Parathyroid adenoma (tissue), 2 donors: ENCODE measurements around the gene WNT10A.
"Not testable (repeated sequence)": the region's sequence is repeated elsewhere in the genome, so short reads cannot be mapped to it uniquely, and the experiment has no call there.

Source experiments
- H2AFZ ChIP-seq: fragments of 300-600 bp; sonication (generic); one replicate; pipeline ENCODE4 v1.7.0; 2017; ENCODE audit warnings: antibody characterized with exemption, mild to moderate bottlenecking
- H3K27ac ChIP-seq: fragments of 300-600 bp; sonication (generic); one replicate; pipeline ENCODE4 v1.7.0; 2017
- H3K27me3 ChIP-seq: fragments of 300-600 bp; sonication (generic); one replicate; pipeline ENCODE4 v1.7.0; 2017; ENCODE audit warnings: low read length; ENCODE audit not compliant: control insufficient read depth, insufficient read depth
- H3K36me3 ChIP-seq: fragments of 300-600 bp; sonication (generic); one replicate; pipeline ENCODE4 v1.7.0; 2017; ENCODE audit warnings: low read length; ENCODE audit not compliant: control insufficient read depth, insufficient read depth
- H3K4me1 ChIP-seq: fragments of 300-600 bp; sonication (generic); one replicate; pipeline ENCODE4 v1.7.0; 2017; ENCODE audit warnings: control low read depth
- H3K4me2 ChIP-seq: fragments of 300-600 bp; sonication (generic); one replicate; pipeline ENCODE4 v1.7.0; 2017; ENCODE audit warnings: low read length
- H3K4me3 ChIP-seq: fragments of 300-600 bp; sonication (generic); one replicate; pipeline ENCODE4 v1.7.0; 2017; ENCODE audit warnings: low read depth, low read length
- H3K79me2 ChIP-seq: fragments of 300-600 bp; sonication (generic); one replicate; pipeline ENCODE4 v1.7.0; 2017; ENCODE audit warnings: control low read depth
- H3K9ac ChIP-seq: fragments of 300-600 bp; sonication (generic); one replicate; pipeline ENCODE4 v1.7.0; 2017; ENCODE audit warnings: mild to moderate bottlenecking
- H3K9me3 ChIP-seq: fragments of 300-600 bp; sonication (generic); one replicate; pipeline ENCODE4 v1.7.0; 2017; ENCODE audit warnings: low read length; ENCODE audit not compliant: control insufficient read depth
- CTCF ChIP-seq: fragments of 300-600 bp; sonication (generic); IDR thresholded peaks from one replicate; pipeline ENCODE4 v1.7.0; 2017; ENCODE audit warnings: antibody characterized with exemption, mild to moderate bottlenecking
- donor health status: primary hyperparathyroidism.

WNT10A gene

GRCh38 chr2:218833023-218833609 is 47.5 kb upstream of the WNT10A start:
- Histone ChIP-seq H3K79me2 (no peaks in the 10 kb centered on the region), H3K4me3 (no peak overlapping the region), H3K27ac (no peak overlapping the region), H3K36me3 (no peaks in the 10 kb centered on the region), H2AFZ (no peak overlapping the region), H3K9ac (no peak overlapping the region), H3K9me3 (no peaks in the 10 kb centered on the region), H3K4me1 (no peaks in the 10 kb centered on the region), H3K4me2 (no peak overlapping the region), H3K27me3 (no peaks in the 10 kb centered on the region)
- no peak for TF ChIP-seq CTCF

GRCh38 chr2:218834685-218835084 is 46.0 kb upstream of the WNT10A start:
- Histone ChIP-seq H3K27ac (no peak overlapping the region), H3K36me3 (no peaks in the 10 kb centered on the region), H3K9me3 (no peaks in the 10 kb centered on the region), H3K9ac (no peak overlapping the region), H3K79me2 (no peaks in the 10 kb centered on the region), H3K27me3 (no peaks in the 10 kb centered on the region), H3K4me2 (no peak overlapping the region), H2AFZ (no peak overlapping the region), H3K4me3 (no peak overlapping the region), H3K4me1 (no peaks in the 10 kb centered on the region)
- TF ChIP-seq CTCF, result no peak

GRCh38 chr2:218837495-218837894 is 43.2 kb upstream of the WNT10A start:
- TF ChIP-seq CTCF, result no peak
- Histone ChIP-seq H3K9ac (no peak overlapping the region), H3K79me2 (no peaks in the 10 kb centered on the region), H3K36me3 (no peaks in the 10 kb centered on the region), H3K4me2 (no peak overlapping the region), H3K27ac (no peak overlapping the region), H3K27me3 (no peaks in the 10 kb centered on the region), H3K4me1 (no peaks in the 10 kb centered on the region), H3K4me3 (no peak overlapping the region), H2AFZ (no peak overlapping the region), H3K9me3 (no peaks in the 10 kb centered on the region)

GRCh38 chr2:218839430-218839829 is 41.2 kb upstream of the WNT10A start:
- H3K9me3 ChIP-seq, result no peaks in the 10 kb centered on the region
- H3K4me2 ChIP-seq, result no peak overlapping the region
- H3K36me3 ChIP-seq, result no peaks in the 10 kb centered on the region
- H3K27ac ChIP-seq, result no peak overlapping the region
- H3K4me3 ChIP-seq, result no peak overlapping the region
- no peak overlapping the region for H2AFZ ChIP-seq
- no peak for TF ChIP-seq CTCF
- H3K4me1 ChIP-seq, result no peaks in the 10 kb centered on the region
- H3K9ac ChIP-seq, result no peak overlapping the region
- H3K79me2 ChIP-seq, result no peaks in the 10 kb centered on the region
- H3K27me3 ChIP-seq, result no peaks in the 10 kb centered on the region

- Histone ChIP-seq H3K9ac (no peak overlapping the region), H3K4me3 (no peak overlapping the region), H2AFZ (no peak overlapping the region), H3K4me2 (no peak overlapping the region), H3K79me2 (no peaks in the 10 kb centered on the region), H3K36me3 (no peaks in the 10 kb centered on the region), H3K4me1 (no peaks in the 10 kb centered on the region), H3K27ac (no peak overlapping the region), H3K27me3 (no peaks in the 10 kb centered on the region), H3K9me3 (no peaks in the 10 kb centered on the region)
- TF ChIP-seq CTCF, result no peak
These were observed 40.8 kb upstream of the WNT10A start for GRCh38 chr2:218839888-218840287.

GRCh38 chr2:218844334-218844733 is 36.3 kb upstream of the WNT10A start:
- H3K4me3 ChIP-seq, H3K27ac ChIP-seq, H3K4me2 ChIP-seq, H3K9me3 ChIP-seq, H3K27me3 ChIP-seq, H2AFZ ChIP-seq, H3K36me3 ChIP-seq, H3K4me1 ChIP-seq, H3K79me2 ChIP-seq, H3K9ac ChIP-seq: not testable (repeated sequence)

GRCh38 chr2:218846963-218847362 is 33.7 kb upstream of the WNT10A start:
- not testable (repeated sequence) for H3K9me3 ChIP-seq, H3K27me3 ChIP-seq, H3K4me3 ChIP-seq, H3K36me3 ChIP-seq, H3K4me1 ChIP-seq, H3K27ac ChIP-seq, H3K9ac ChIP-seq, H3K4me2 ChIP-seq, H2AFZ ChIP-seq, H3K79me2 ChIP-seq
